ENCODE results near the gene SMYD3.

The SMYD3 gene

GRCh38 chr1:245962453-245962852 lies 544.6 kb downstream of the SMYD3 start:
- TF ChIP-seq, protein P1, sequence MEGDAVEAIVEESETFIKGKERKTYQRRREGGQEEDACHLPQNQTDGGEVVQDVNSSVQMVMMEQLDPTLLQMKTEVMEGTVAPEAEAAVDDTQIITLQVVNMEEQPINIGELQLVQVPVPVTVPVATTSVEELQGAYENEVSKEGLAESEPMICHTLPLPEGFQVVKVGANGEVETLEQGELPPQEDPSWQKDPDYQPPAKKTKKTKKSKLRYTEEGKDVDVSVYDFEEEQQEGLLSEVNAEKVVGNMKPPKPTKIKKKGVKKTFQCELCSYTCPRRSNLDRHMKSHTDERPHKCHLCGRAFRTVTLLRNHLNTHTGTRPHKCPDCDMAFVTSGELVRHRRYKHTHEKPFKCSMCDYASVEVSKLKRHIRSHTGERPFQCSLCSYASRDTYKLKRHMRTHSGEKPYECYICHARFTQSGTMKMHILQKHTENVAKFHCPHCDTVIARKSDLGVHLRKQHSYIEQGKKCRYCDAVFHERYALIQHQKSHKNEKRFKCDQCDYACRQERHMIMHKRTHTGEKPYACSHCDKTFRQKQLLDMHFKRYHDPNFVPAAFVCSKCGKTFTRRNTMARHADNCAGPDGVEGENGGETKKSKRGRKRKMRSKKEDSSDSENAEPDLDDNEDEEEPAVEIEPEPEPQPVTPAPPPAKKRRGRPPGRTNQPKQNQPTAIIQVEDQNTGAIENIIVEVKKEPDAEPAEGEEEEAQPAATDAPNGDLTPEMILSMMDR (IDR thresholded peaks at IDR 0.05; ENCODE audit: borderline replicate concordance, extremely low read depth, low read length, poor library complexity, severe bottlenecking): no peak
- TF ChIP-seq EZH2 (IDR thresholded peaks at IDR 0.05; ENCODE audit: borderline replicate concordance, low read depth, low read length, severe bottlenecking): no peak
- no peaks in the 10 kb centered on the region for H3K36me3 ChIP-seq (ENCODE audit: insufficient read depth, low read length)
- no peaks in the 10 kb centered on the region for H3K9me3 ChIP-seq (ENCODE audit: insufficient read depth, low read length, severe bottlenecking)
- no peaks in the 10 kb centered on the region for H3K79me2 ChIP-seq (ENCODE audit: insufficient read depth, low read length)
- H3K4me2 ChIP-seq (ENCODE audit: insufficient read depth, low read length): no peak overlapping the region
- DNase-seq (no peak), ATAC-seq (ENCODE audit: insufficient read depth, low read depth) (no peak)
- no peak overlapping the region for H3K4me3 ChIP-seq (ENCODE audit: low read depth in 1 of 2, low read length in 2 of 2)
- no peaks in the 10 kb centered on the region for H3K4me1 ChIP-seq (ENCODE audit: insufficient read depth, low read length)
- no peak overlapping the region for H2AFZ ChIP-seq (ENCODE audit: low read depth, low read length)
- H3K27ac ChIP-seq (ENCODE audit: low read length): no peak overlapping the region
- no peaks in the 10 kb centered on the region for H3K27me3 ChIP-seq (ENCODE audit: insufficient read depth, low read length, poor library complexity)
- no peak overlapping the region for H3K9ac ChIP-seq (ENCODE audit: low read depth, low read length)
- H4K20me1 ChIP-seq (ENCODE audit: insufficient read depth, low read length): no peaks in the 10 kb centered on the region

DNA sequence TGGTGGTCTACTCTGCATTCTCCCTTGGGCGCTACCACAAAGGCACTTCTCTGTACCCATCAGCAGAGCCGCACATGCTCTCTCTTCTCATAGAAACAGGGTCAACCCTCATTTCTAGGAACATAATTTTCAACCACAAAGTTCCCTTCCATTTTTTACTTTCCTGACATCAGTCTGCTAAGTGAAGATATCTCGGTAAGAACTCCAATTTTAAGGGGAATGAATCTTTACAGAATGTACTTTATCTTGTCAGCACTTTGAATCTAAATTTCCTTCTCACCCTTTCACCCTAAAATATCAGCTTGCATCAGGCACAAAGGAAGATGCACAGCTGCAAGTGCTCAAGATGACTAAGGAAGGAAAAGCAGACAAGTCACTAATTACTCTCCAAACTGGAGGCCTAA lies 545.9 kb downstream of the SMYD3 start:
- DNase-seq (no peak), ATAC-seq (ENCODE audit: insufficient read depth, low read depth) (no peak)
- TF ChIP-seq, protein P1 (IDR thresholded peaks at IDR 0.05; ENCODE audit: borderline replicate concordance, extremely low read depth, low read length, poor library complexity, severe bottlenecking): no peak
- TF ChIP-seq EZH2 (IDR thresholded peaks at IDR 0.05; ENCODE audit: borderline replicate concordance, low read depth, low read length, severe bottlenecking): no peak

GRCh38 chr1:245960171-245960570 lies 546.9 kb downstream of the SMYD3 start:
- H3K27ac ChIP-seq (ENCODE audit: low read length): no peak overlapping the region
- no peaks in the 10 kb centered on the region for H3K79me2 ChIP-seq (ENCODE audit: insufficient read depth, low read length)
- no peak overlapping the region for H3K9ac ChIP-seq (ENCODE audit: low read depth, low read length)

More for the DNA sequence above, 545.9 kb downstream of the SMYD3 start:
- Histone ChIP-seq H3K4me3 (ENCODE audit: low read depth in 1 of 2, low read length in 2 of 2) (no peak overlapping the region), H3K9ac (ENCODE audit: low read depth, low read length) (no peak overlapping the region), H4K20me1 (ENCODE audit: insufficient read depth, low read length) (no peaks in the 10 kb centered on the region), H3K36me3 (ENCODE audit: insufficient read depth, low read length) (no peaks in the 10 kb centered on the region), H2AFZ (ENCODE audit: low read depth, low read length) (no peak overlapping the region), H3K27ac (ENCODE audit: low read length) (no peak overlapping the region), H3K9me3 (ENCODE audit: insufficient read depth, low read length, severe bottlenecking) (no peaks in the 10 kb centered on the region), H3K27me3 (ENCODE audit: insufficient read depth, low read length, poor library complexity) (no peaks in the 10 kb centered on the region), H3K79me2 (ENCODE audit: insufficient read depth, low read length) (no peaks in the 10 kb centered on the region), H3K4me2 (ENCODE audit: insufficient read depth, low read length) (no peak overlapping the region), H3K4me1 (ENCODE audit: insufficient read depth, low read length) (0 out of 2 replicates have a peak, but pooled peaks cover 5% of the 10 kb centered on the region)

More at GRCh38 chr1:245960171-245960570, 546.9 kb downstream of the SMYD3 start:
- H4K20me1 ChIP-seq (ENCODE audit: insufficient read depth, low read length): no peaks in the 10 kb centered on the region
- DNase-seq (no peak), ATAC-seq (ENCODE audit: insufficient read depth, low read depth) (no peak)
- H3K4me3 ChIP-seq (ENCODE audit: low read depth in 1 of 2, low read length in 2 of 2): no peak overlapping the region
- H3K4me1 ChIP-seq (ENCODE audit: insufficient read depth, low read length): peaks cover 5% of the 10 kb centered on the region; the same call in 1 of the 2 replicates
- TF ChIP-seq, protein P1 (IDR thresholded peaks at IDR 0.05; ENCODE audit: borderline replicate concordance, extremely low read depth, low read length, poor library complexity, severe bottlenecking): no peak
- no peak for TF ChIP-seq EZH2 (IDR thresholded peaks at IDR 0.05; ENCODE audit: borderline replicate concordance, low read depth, low read length, severe bottlenecking)
- H3K27me3 ChIP-seq (ENCODE audit: insufficient read depth, low read length, poor library complexity): no peaks in the 10 kb centered on the region
- no peak overlapping the region for H2AFZ ChIP-seq (ENCODE audit: low read depth, low read length)
- H3K4me2 ChIP-seq (ENCODE audit: insufficient read depth, low read length): no peak overlapping the region
- no peaks in the 10 kb centered on the region for H3K9me3 ChIP-seq (ENCODE audit: insufficient read depth, low read length, severe bottlenecking)
- H3K36me3 ChIP-seq (ENCODE audit: insufficient read depth, low read length): no peaks in the 10 kb centered on the region

All from DND-41 (cell line).